ENCODE measurements around the gene CCDC78. TPM values are rescaled to one million over a fixed set of nuclear protein-coding genes. Genes with fewer than 3 reads are reported as not detected.
A peak's percentile ranks its signal among the peaks of the same experiment; 100 is the strongest.

The CCDC78 gene
- total RNA-seq, 4 donors from 2014 or later: 0.40 to 24.3 (median 0.98) TPM

GRCh38 chr16:741986-742629 is 15.9 kb upstream of the CCDC78 start:
- intact Hi-C loops (cut with DNase I; ENCODE audit: low total_unique reads) (loop anchor here (2.0 kb wide), 1 partner anchor 29 kb away; no protein-coding TSS in a partner anchor), in situ Hi-C loops (cut with MboI; ENCODE audit: low pct_ligation_motif_present in 1 of 4, low pct_unique_long_range_greater_than_20kb in 1 of 4, low sequenced_read_pairs in 3 of 4) (no loop called here)
- Histone ChIP-seq H3K4me1 (peaks cover 7 to 20% (median 14%) of the 10 kb centered on the region in 4 donors), H3K36me3 (no peaks in the 10 kb centered on the region), H3K27ac (no peak overlapping the region), H3K4me3 (no peak overlapping the region), H3K27me3 (peaks cover 3% of the 10 kb centered on the region), H3K9me3 (no peaks in the 10 kb centered on the region)
- no peak for DNase-seq
- 90% methylated on average over 15 of the region's 15 CpGs; no CpG with 5 or more reads in 1 of the 2 donors for WGBS, 2 donors (ENCODE audit: low coverage in 1 of 2)
- TF ChIP-seq POLR2AphosphoS5 (IDR thresholded peaks at IDR 0.05) (no peak), EP300 (IDR thresholded peaks at IDR 0.05; ENCODE audit: low read depth) (no peak), CTCF (IDR thresholded peaks at IDR 0.05) (no peak), POLR2A (IDR thresholded peaks at IDR 0.05) (no peak)

GRCh38 chr16:740764-741505 is 14.7 kb upstream of the CCDC78 start, which contains the start of gene CIAO3:
Gene CIAO3 (minus strand): TSS chr16:740997. CDS start chr16:740985, 12 bp downstream.
- in situ Hi-C loops (cut with MboI; ENCODE audit: low pct_ligation_motif_present in 1 of 4, low pct_unique_long_range_greater_than_20kb in 1 of 4, low sequenced_read_pairs in 3 of 4): no loop called here
- intact Hi-C loops (cut with DNase I; ENCODE audit: low total_unique reads): loop anchor here (2.0 kb wide), 1 partner anchor 28 kb away; no protein-coding TSS in a partner anchor

GRCh38 chr16:740459-740763 is 14.2 kb upstream of the CCDC78 start:
- WGBS, 2 donors (ENCODE audit: low coverage in 1 of 2): 0% methylated on average over 13 of the region's 22 CpGs; no CpG with 5 or more reads in 1 of the 2 donors
- DNase-seq: peak; percentile 26
- Histone ChIP-seq H3K27ac (peak overlapping the region; percentile 75 to 87 (median 81)), H3K9me3 (no peaks in the 10 kb centered on the region), H3K27me3 (peaks cover 3% of the 10 kb centered on the region), H3K4me3 (peak overlapping the region; percentile 78 to 86 (median 84)), H3K36me3 (peaks cover 0 to 2% (median 0%) of the 10 kb centered on the region in 4 donors), H3K4me1 (peaks cover 7 to 20% (median 14%) of the 10 kb centered on the region in 4 donors)
- intact Hi-C loops (cut with DNase I; ENCODE audit: low total_unique reads): loop anchor here (2.0 kb wide), 1 partner anchor 28 kb away; no protein-coding TSS in a partner anchor
- in situ Hi-C loops (cut with MboI; ENCODE audit: low pct_ligation_motif_present in 1 of 4, low pct_unique_long_range_greater_than_20kb in 1 of 4, low sequenced_read_pairs in 3 of 4): no loop called here
- no peak for TF ChIP-seq POLR2A (IDR thresholded peaks at IDR 0.05)
- no peak for TF ChIP-seq EP300 (IDR thresholded peaks at IDR 0.05; ENCODE audit: low read depth)
- no peak for TF ChIP-seq POLR2AphosphoS5 (IDR thresholded peaks at IDR 0.05)

More at GRCh38 chr16:740764-741505, 14.7 kb upstream of the CCDC78 start, which contains the start of gene CIAO3:
- TF ChIP-seq EP300 (IDR thresholded peaks at IDR 0.05; ENCODE audit: low read depth) (no peak), CTCF (IDR thresholded peaks at IDR 0.05) (peak; percentile 79 to 99 (median 97)), POLR2AphosphoS5 (IDR thresholded peaks at IDR 0.05) (peak; percentile 95 to 99 (median 99)), POLR2A (IDR thresholded peaks at IDR 0.05) (peak; percentile 83)
- DNase-seq: peak; percentile 91
- H3K36me3 ChIP-seq: no peaks in the 10 kb centered on the region
- H3K27me3 ChIP-seq: peaks cover 3% of the 10 kb centered on the region
- no peaks in the 10 kb centered on the region for H3K9me3 ChIP-seq
- peak within 1 kb of the TSS; percentile 75 to 87 (median 81) for H3K27ac ChIP-seq
- H3K4me3 ChIP-seq: peak within 1 kb of the TSS; percentile 78 to 86 (median 84)
- H3K4me1 ChIP-seq: peaks cover 7 to 20% (median 14%) of the 10 kb centered on the region in 4 donors
- 2% methylated on average over 61 of the region's 79 CpGs; no CpG with 5 or more reads in 1 of the 2 donors for WGBS, 2 donors (ENCODE audit: low coverage in 1 of 2)

GRCh38 chr16:739560-740458 is 13.6 kb upstream of the CCDC78 start:
- intact Hi-C loops (cut with DNase I; ENCODE audit: low total_unique reads) (loop anchor here (2.0 kb wide), 1 partner anchor 27 kb away; no protein-coding TSS in a partner anchor), in situ Hi-C loops (cut with MboI; ENCODE audit: low pct_ligation_motif_present in 1 of 4, low pct_unique_long_range_greater_than_20kb in 1 of 4, low sequenced_read_pairs in 3 of 4) (no loop called here)

More at GRCh38 chr16:739560-740458, 13.6 kb upstream of the CCDC78 start:
- Histone ChIP-seq H3K27me3 (peaks cover 3% of the 10 kb centered on the region), H3K36me3 (peaks cover 0 to 6% (median 0%) of the 10 kb centered on the region in 4 donors), H3K27ac (peak overlapping the region; percentile 75 to 87 (median 81)), H3K9me3 (no peaks in the 10 kb centered on the region), H3K4me1 (peaks cover 7 to 20% (median 14%) of the 10 kb centered on the region in 4 donors), H3K4me3 (peak overlapping the region; percentile 78 to 86 (median 84))
- no peak for TF ChIP-seq POLR2AphosphoS5 (IDR thresholded peaks at IDR 0.05)
- TF ChIP-seq POLR2A (IDR thresholded peaks at IDR 0.05): no peak
- no peak for TF ChIP-seq CTCF (IDR thresholded peaks at IDR 0.05)
- TF ChIP-seq EP300 (IDR thresholded peaks at IDR 0.05; ENCODE audit: low read depth): no peak
- DNase-seq: no peak
- 43% methylated on average over 35 of the region's 38 CpGs; no CpG with 5 or more reads in 1 of the 2 donors for WGBS, 2 donors (ENCODE audit: low coverage in 1 of 2)

Data from transverse colon (tissue), 4 donors.